CD8-positive, alpha-beta memory T cell (primary cell): Measurements from ENCODE around the gene TNS1. TPM values are rescaled to one million over a fixed set of nuclear protein-coding genes. Genes with fewer than 3 reads are reported as not detected.

ENCODE experiments used
- CTCF ChIA-PET: fragments of 350-600 bp; sonication (Branson Sonifier 250); formaldehyde crosslinking; loops from one replicate; lab custom pipeline; 2021; ENCODE audit warnings: antibody characterized with exemption; lab: Charles Lee
- POLR2A ChIA-PET: fragments of 350-600 bp; sonication (Branson Sonifier 250); formaldehyde crosslinking; loops from one replicate; lab custom pipeline; 2021; ENCODE audit warnings: antibody characterized with exemption; lab: Charles Lee
- DNase-seq, 5 donors: peaks; one replicate each; pipeline versions ENCODE4 v3.0.0 to v3.0.0-alpha.2; 2020 to 2022; ENCODE audit warnings: mixed read lengths in 1 of 5
- H3K27ac ChIP-seq: one replicate; pipeline ENCODE4 v1.7.0; 2013; ENCODE audit warnings: low read depth, mild to moderate bottlenecking, low read length, moderate library complexity
- H3K27me3 ChIP-seq: 2 replicates; pipeline ENCODE4 v1.7.0; 2013; ENCODE audit warnings: low read length, mild to moderate bottlenecking; ENCODE audit not compliant: insufficient read depth, poor library complexity, severe bottlenecking
- H3K36me3 ChIP-seq: 2 replicates; pipeline ENCODE4 v1.7.0; 2013; ENCODE audit warnings: mild to moderate bottlenecking, low read length, moderate library complexity; ENCODE audit not compliant: insufficient read depth
- H3K4me1 ChIP-seq: 2 replicates; pipeline ENCODE4 v1.7.0; 2013; ENCODE audit warnings: mild to moderate bottlenecking, low read length, moderate library complexity; ENCODE audit not compliant: insufficient read depth
- H3K4me3 ChIP-seq: 2 replicates; pipeline ENCODE4 v1.7.0; 2013; ENCODE audit warnings: mild to moderate bottlenecking, low read length
- H3K9me3 ChIP-seq: 2 replicates; pipeline ENCODE4 v1.7.0; 2013; ENCODE audit warnings: mild to moderate bottlenecking, low read length
- H3K27ac Mint-ChIP-seq, 8 donors: one replicate each; pipeline ENCODE4 v1.8.0; 2020 to 2021; ENCODE audit warnings: mixed read lengths in 8 of 8, mild to moderate bottlenecking in 6 of 8, inconsistent platforms in 3 of 8, moderate library complexity in 3 of 8
- H3K27me3 Mint-ChIP-seq, 2 donors: one replicate each; pipeline ENCODE4 v1.8.0; 2020 to 2021; ENCODE audit warnings: mixed read lengths in 2 of 2, mild to moderate bottlenecking in 1 of 2, moderate library complexity in 1 of 2
- H3K36me3 Mint-ChIP-seq, 3 donors: one replicate each; pipeline ENCODE4 v1.8.0; 2020 to 2021; ENCODE audit warnings: mixed read lengths in 3 of 3, inconsistent platforms in 1 of 3, mild to moderate bottlenecking in 1 of 3
- H3K4me1 Mint-ChIP-seq, 3 donors: one replicate each; pipeline ENCODE4 v1.8.0; 2020 to 2021; ENCODE audit warnings: mixed read lengths in 3 of 3, inconsistent platforms in 1 of 3, mild to moderate bottlenecking in 1 of 3
- H3K4me3 Mint-ChIP-seq, 7 donors: one replicate each; pipeline ENCODE4 v1.8.0; 2020 to 2021; ENCODE audit warnings: mixed read lengths in 7 of 7, mild to moderate bottlenecking in 6 of 7, moderate library complexity in 4 of 7, inconsistent platforms in 2 of 7
- H3K9me3 Mint-ChIP-seq, 5 donors: one replicate each; pipeline ENCODE4 v1.8.0; 2020 to 2022; ENCODE audit warnings: mixed read lengths in 5 of 5, mild to moderate bottlenecking in 3 of 5, moderate library complexity in 2 of 5, inconsistent platforms in 1 of 5
- polyA plus RNA-seq: library from polyadenylated mRNA; unstranded; fragments of 300-500 nt; fragmentation: Illumina TruSeq; gene quantifications from one replicate; pipeline ENCODE4 v1.2.3, GENCODE V29; 2021
- total RNA-seq, 2 experiments: library from RNA; stranded (reverse); gene quantifications; one replicate each; pipeline ENCODE4 v1.2.3, GENCODE V29; 2021

TNS1 gene
- total and polyA plus RNA-seq, 3 experiments from 2014 or later = 1.1 to 1.8 TPM; not detected in 1

DNA sequence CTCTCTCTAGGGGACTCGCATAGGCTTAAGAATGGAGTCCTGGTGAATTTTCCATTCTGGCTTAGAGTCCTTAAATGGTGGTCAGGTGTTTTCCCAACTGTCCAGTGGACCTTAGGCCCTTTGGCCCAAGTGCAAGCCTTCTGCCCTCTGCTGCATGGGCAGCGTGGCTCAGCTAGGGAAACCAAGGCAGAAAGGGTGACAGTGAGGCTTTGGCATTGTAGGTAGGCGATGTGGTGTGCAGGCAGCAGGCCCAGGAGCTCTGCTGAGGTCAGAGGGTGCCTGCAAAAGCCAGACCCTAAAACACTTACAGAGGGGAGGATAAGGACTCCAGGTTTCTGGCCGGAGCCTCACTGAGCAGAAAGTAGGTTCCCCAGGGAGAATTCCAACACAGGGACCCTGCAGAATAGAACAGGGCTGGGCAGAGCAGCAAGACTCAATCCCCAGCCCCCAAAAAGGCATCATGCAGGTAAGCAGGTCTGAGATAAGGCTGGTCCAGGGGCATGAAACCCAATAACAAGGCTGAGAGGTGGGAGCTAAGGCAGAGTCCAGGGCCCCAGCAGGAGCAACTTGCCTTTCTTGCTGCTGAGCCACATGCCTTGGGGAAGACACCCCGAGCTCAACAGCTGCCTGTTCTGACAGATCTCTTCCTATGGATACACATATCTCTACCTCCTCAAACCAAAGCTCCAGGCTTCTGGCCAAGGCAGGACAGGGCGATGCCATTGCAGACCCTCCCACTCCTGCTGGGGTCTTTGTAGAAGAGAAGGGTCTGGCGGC is 199.7 kb downstream of the TNS1 start:
- H3K4me3 Mint-ChIP-seq = no peak overlapping the region
- POLR2A ChIA-PET = no interaction called here
- peaks cover 3 to 9% of the 10 kb centered on the region in 2 donors for H3K27me3 Mint-ChIP-seq
- H3K36me3 ChIP-seq = no peaks in the 10 kb centered on the region
- no peaks in the 10 kb centered on the region for H3K4me1 ChIP-seq
- no peak for DNase-seq
- no peaks in the 10 kb centered on the region for H3K9me3 ChIP-seq
- no peaks in the 10 kb centered on the region for H3K4me1 Mint-ChIP-seq
- no peak overlapping the region for H3K4me3 ChIP-seq
- H3K27me3 ChIP-seq = no peaks in the 10 kb centered on the region
- H3K27ac ChIP-seq = no peak overlapping the region
- peak overlapping the region in 1 of 8 donors; percentile 21 for H3K27ac Mint-ChIP-seq
- CTCF ChIA-PET = interaction anchor here (2.4 to 2.8 kb wide), 2 partner anchors 14 to 18 kb away, joined by 8 to 13 read pairs; no protein-coding TSS in a partner anchor
- H3K36me3 Mint-ChIP-seq = no peaks in the 10 kb centered on the region
- no peaks in the 10 kb centered on the region for H3K9me3 Mint-ChIP-seq

DNA sequence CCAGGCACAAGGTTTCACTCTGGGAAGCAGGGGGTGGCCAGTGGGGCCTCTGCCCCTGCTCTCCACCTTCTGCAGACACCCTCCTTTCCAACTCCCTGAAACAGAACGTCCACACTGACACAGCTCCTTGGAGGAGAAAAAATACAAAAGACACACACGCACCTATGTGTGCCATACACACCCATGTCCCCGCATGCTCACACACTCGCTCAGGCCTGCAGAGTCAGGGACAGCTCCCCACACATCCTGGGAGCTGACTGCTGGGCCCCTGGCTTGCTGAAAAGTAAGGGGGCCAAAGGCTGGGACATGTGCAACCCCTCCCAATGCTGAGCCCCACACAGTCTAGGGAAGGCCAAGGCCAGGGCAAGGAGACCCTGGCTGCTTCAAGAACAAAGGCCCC is 200.5 kb downstream of the TNS1 start:
- DNase-seq = no peak
- H3K36me3 Mint-ChIP-seq = no peaks in the 10 kb centered on the region
- H3K27ac Mint-ChIP-seq = no peak overlapping the region
- H3K27me3 ChIP-seq = no peaks in the 10 kb centered on the region
- no peaks in the 10 kb centered on the region for H3K9me3 ChIP-seq
- no peak overlapping the region for H3K27ac ChIP-seq
- peaks cover 3 to 7% of the 10 kb centered on the region in 2 donors for H3K27me3 Mint-ChIP-seq
- H3K36me3 ChIP-seq = no peaks in the 10 kb centered on the region
- H3K4me1 ChIP-seq = no peaks in the 10 kb centered on the region
- POLR2A ChIA-PET = no interaction called here
- H3K4me3 Mint-ChIP-seq = no peak overlapping the region
- no peaks in the 10 kb centered on the region for H3K9me3 Mint-ChIP-seq
- H3K4me3 ChIP-seq = no peak overlapping the region
- H3K4me1 Mint-ChIP-seq = no peaks in the 10 kb centered on the region
- CTCF ChIA-PET = interaction anchor here (2.4 to 2.8 kb wide), 2 partner anchors 13 to 17 kb away, joined by 8 to 13 read pairs; no protein-coding TSS in a partner anchor

DNA sequence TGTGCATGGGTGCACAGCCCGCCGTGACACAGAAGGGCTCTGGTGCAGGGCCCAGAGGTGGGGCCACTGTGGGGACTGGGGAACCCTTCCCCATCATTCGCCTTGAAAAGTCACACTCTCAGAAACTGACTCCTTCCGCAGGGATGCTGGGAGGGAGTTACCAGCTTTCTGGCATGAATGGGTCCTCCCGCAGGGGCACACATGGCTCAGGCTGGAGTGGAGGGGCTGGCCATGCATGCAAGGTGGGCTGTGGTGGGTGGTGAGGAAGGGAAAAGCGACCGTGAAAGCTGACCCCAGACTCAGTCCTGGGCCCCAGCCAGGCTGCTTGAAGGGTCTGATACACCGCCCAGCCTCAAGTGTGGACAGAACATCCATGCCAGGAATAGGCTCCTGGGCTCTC is 201.1 kb downstream of the TNS1 start:
- H3K27me3 ChIP-seq = no peaks in the 10 kb centered on the region
- H3K4me3 ChIP-seq = no peak overlapping the region
- H3K27ac ChIP-seq = no peak overlapping the region
- no peaks in the 10 kb centered on the region for H3K36me3 ChIP-seq
- Mint-ChIP-seq H3K4me3 (no peak overlapping the region), H3K4me1 (no peaks in the 10 kb centered on the region), H3K9me3 (no peaks in the 10 kb centered on the region), H3K27me3 (peaks cover 2 to 3% of the 10 kb centered on the region in 2 donors), H3K27ac (no peak overlapping the region), H3K36me3 (no peaks in the 10 kb centered on the region)
- no peaks in the 10 kb centered on the region for H3K4me1 ChIP-seq
- no peaks in the 10 kb centered on the region for H3K9me3 ChIP-seq
- CTCF ChIA-PET = interaction anchor here (2.4 to 2.8 kb wide), 2 partner anchors 13 to 16 kb away, joined by 8 to 13 read pairs; no protein-coding TSS in a partner anchor
- POLR2A ChIA-PET = no interaction called here
- DNase-seq = no peak

DNA sequence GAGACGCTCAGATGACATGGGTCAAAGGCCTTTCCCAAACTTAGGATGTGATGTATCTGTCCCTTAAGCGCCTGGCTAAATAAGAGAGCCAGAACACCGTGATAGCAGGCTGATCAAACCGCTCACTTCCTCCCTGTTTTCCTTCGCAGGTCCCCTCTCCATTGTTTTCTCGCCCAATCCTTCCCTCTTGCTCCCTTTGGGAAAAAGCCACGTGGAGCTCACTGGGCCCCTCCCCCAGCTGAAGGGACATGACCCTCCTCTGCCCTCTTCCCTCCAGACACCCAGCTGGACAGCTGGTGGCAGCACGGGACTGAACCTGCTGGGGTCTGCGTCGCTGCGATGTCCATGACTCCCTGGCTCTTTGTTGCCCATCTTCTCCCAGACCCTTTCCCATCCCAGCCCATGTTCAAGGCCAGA is 201.7 kb downstream of the TNS1 start:
- Histone ChIP-seq H3K9me3 (no peaks in the 10 kb centered on the region), H3K27ac (no peak overlapping the region), H3K4me1 (no peaks in the 10 kb centered on the region), H3K27me3 (no peaks in the 10 kb centered on the region), H3K36me3 (no peaks in the 10 kb centered on the region), H3K4me3 (no peak overlapping the region)
- H3K4me1 Mint-ChIP-seq = no peaks in the 10 kb centered on the region
- no peaks in the 10 kb centered on the region for H3K36me3 Mint-ChIP-seq
- no peak overlapping the region for H3K27ac Mint-ChIP-seq
- ChIA-PET CTCF (interaction anchor here (5.4 kb wide), 1 partner anchor 15 kb away, joined by 26 read pairs; no protein-coding TSS in a partner anchor), POLR2A (no interaction called here)
- H3K4me3 Mint-ChIP-seq = no peak overlapping the region
- DNase-seq = no peak
- H3K27me3 Mint-ChIP-seq = peaks cover 0 to 3% of the 10 kb centered on the region in 2 donors
- no peaks in the 10 kb centered on the region for H3K9me3 Mint-ChIP-seq

DNA sequence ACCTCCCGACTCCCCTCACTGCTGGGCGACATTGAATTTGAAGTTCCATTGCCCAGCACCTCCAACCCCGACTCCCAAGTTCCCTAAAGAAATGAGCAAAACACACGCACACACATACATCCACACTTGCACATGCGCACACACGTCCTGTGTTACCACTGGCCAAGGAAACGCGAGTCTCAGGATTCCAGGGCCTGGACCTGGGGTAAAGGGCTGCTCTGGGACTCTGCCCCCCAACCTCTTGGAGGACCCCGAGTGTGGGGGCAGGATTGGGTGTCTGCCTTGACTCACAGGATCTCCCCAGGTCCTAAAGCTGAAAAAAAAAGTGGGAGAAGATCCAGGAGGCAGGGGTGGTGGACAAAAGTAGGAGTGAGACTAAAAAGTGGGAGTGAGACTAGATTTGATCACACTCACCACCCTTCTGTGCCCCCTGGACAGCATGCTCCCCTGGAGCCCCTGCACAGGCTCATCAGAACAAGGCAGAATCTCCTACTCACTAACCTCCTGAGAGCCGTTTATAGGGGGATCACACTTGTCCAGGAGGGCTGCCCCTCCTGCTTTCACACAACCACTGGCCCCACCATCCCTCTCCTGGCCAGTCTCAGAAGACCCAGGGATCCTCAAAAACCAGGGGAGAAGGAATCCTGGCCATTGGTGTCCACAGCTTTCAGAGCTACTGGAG is 202.2 kb downstream of the TNS1 start:
- no peaks in the 10 kb centered on the region for H3K27me3 ChIP-seq
- no peaks in the 10 kb centered on the region for H3K9me3 ChIP-seq
- no peaks in the 10 kb centered on the region for H3K36me3 ChIP-seq
- no peak overlapping the region for H3K4me3 ChIP-seq
- Mint-ChIP-seq H3K9me3 (no peaks in the 10 kb centered on the region), H3K4me3 (no peak overlapping the region), H3K4me1 (no peaks in the 10 kb centered on the region), H3K27ac (no peak overlapping the region), H3K36me3 (no peaks in the 10 kb centered on the region), H3K27me3 (peaks cover 0 to 3% of the 10 kb centered on the region in 2 donors)
- H3K4me1 ChIP-seq = no peaks in the 10 kb centered on the region
- ChIA-PET CTCF (interaction anchor here (5.4 kb wide), 1 partner anchor 14 kb away, joined by 26 read pairs; no protein-coding TSS in a partner anchor), POLR2A (no interaction called here)
- DNase-seq = no peak
- no peak overlapping the region for H3K27ac ChIP-seq

DNA sequence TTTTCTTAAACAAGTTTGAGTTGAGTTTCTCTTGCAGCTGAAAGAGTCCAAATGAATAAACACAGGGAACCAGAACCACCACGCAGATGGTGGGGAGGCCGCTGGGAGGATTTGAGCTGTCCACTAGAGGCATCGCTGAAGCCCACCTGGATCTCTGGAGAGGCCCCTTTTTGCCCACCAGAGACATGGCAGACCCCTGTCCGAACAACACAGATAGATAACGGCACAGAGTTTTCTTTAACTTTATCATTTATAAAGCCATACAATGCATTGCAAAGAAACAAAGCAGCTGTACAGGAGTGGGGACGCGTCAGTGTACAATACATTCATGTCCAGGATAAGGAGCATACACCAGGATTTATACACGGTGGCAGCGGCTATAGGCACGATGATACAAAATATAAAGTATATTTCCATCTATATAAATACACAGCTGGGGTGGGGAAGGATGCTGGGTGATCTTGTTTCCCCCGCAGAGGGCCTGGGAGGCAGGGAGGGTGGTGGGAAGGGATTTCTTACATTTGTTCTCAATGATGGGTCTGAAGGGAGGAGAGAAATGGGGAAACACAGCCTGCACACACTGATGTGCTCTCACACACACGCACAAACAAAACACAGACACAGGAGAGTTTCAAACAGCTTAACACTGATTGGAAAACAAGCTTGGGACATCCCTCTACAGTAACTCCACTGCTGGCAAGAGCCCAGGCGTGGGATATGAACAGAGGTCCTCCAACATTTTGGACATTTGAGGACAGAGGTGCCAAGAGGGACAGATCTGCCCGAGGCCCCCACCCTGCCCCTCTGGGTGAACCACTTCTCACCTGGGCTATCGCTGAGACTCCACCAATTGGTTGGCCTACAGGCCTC is 203.0 kb downstream of the TNS1 start:
- Histone ChIP-seq H3K9me3 (no peaks in the 10 kb centered on the region), H3K36me3 (no peaks in the 10 kb centered on the region), H3K4me3 (no peak overlapping the region), H3K4me1 (no peaks in the 10 kb centered on the region), H3K27me3 (no peaks in the 10 kb centered on the region), H3K27ac (no peak overlapping the region)
- DNase-seq = no peak
- Mint-ChIP-seq H3K27me3 (peaks cover 0 to 2% of the 10 kb centered on the region in 2 donors), H3K9me3 (no peaks in the 10 kb centered on the region), H3K4me3 (no peak overlapping the region), H3K4me1 (no peaks in the 10 kb centered on the region), H3K27ac (no peak overlapping the region), H3K36me3 (no peaks in the 10 kb centered on the region)
- ChIA-PET POLR2A (no interaction called here), CTCF (interaction anchor here (5.4 kb wide), 1 partner anchor 14 kb away, joined by 26 read pairs; no protein-coding TSS in a partner anchor)

DNA sequence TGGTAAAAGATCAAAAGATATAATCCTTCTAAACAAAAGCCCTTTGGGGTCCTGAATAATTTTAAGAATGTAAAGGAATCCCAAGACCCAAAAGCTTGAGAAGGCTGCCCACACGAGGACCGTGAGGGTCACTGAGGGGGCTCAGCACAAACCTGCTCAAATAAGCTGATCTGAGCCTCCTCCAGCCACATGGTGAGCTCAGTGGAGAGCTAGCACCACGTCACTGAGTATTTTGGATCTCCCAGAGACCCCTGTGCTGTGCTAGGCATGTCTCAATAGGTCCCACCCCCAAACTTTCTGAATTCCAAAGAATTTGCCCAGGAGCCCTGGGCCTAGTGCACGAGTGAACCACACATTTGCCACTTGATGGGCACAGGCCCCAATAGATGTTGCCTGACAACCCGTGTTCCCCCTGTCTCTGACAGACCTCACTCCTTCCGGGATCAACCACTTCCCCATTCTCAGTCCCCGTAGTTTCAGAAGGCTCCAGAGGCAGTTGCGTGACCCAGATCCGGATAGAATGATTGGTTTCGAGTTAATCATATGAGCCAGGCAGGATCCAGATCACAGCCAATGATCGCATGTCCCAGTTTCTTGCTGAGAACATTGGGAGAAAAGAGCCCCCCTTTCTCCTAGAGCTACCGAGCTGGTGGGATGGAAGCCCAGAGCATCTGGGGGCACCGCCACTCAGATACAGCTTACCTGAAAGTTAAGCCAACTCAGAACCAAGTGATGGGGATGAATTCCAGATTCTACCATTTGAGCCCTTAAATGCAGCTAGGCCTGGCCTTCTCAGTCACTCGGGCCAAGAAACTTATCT is 203.8 kb downstream of the TNS1 start:
- Mint-ChIP-seq H3K4me1 (no peaks in the 10 kb centered on the region), H3K36me3 (no peaks in the 10 kb centered on the region), H3K9me3 (no peaks in the 10 kb centered on the region), H3K4me3 (no peak overlapping the region), H3K27ac (no peak overlapping the region), H3K27me3 (peaks cover 0 to 2% of the 10 kb centered on the region in 2 donors)
- POLR2A ChIA-PET = no interaction called here
- Histone ChIP-seq H3K27me3 (no peaks in the 10 kb centered on the region), H3K36me3 (no peaks in the 10 kb centered on the region), H3K4me1 (no peaks in the 10 kb centered on the region), H3K27ac (no peak overlapping the region), H3K9me3 (no peaks in the 10 kb centered on the region), H3K4me3 (no peak overlapping the region)
- CTCF ChIA-PET = interaction anchor here (1.7 to 5.4 kb wide), 2 partner anchors 10 to 13 kb away, joined by 9 to 26 read pairs; no protein-coding TSS in a partner anchor
- DNase-seq = no peak
